Peyer's patch (tissue), 4 donors: Measurements from ENCODE around the gene P2RX7. TPM values are rescaled to one million over a fixed set of nuclear protein-coding genes. Genes with fewer than 3 reads are reported as not detected.

Experiments used
- DNase-seq, 3 donors: peaks; one replicate each; pipeline ENCODE4 v3.0.0-alpha.2; 2017 to 2019
- H3K27ac ChIP-seq, 4 donors: fragments of 200-600 bp; sonication (generic); one replicate each; pipeline ENCODE4 v1.5.1; 2016 to 2019
- H3K27me3 ChIP-seq, 2 donors: fragments of 200-600 bp; sonication (generic); one replicate each; pipeline ENCODE4 v1.5.1; 2019
- H3K36me3 ChIP-seq, 3 donors: fragments of 200-600 bp; sonication (generic); one replicate each; pipeline ENCODE4 v1.5.1; 2016 to 2019
- H3K4me1 ChIP-seq, 4 donors: fragments of 200-600 bp; sonication (generic); one replicate each; pipeline ENCODE4 v1.5.1; 2016 to 2019
- H3K4me3 ChIP-seq, 4 donors: fragments of 200-600 bp; sonication (generic); 1 replicate in 3 of 4; 2 replicates in 1 of 4; pipeline ENCODE4 v1.5.1; 2016 to 2019; ENCODE audit warnings: mild to moderate bottlenecking in 1 of 4
- H3K9me3 ChIP-seq, 4 donors: fragments of 200-600 bp; sonication (generic); one replicate each; pipeline ENCODE4 v1.5.1; 2016 to 2019; ENCODE audit warnings: mild to moderate bottlenecking in 1 of 4
- POLR2A ChIP-seq, 2 donors: fragments of 450-650 bp; IDR thresholded peaks; one replicate each; pipeline ENCODE4 v1.5.1; 2017; ENCODE audit warnings: antibody characterized with exemption in 2 of 2, mild to moderate bottlenecking in 2 of 2, moderate library complexity in 2 of 2
- total RNA-seq, 4 donors: library from RNA; depleted of rRNA; stranded (reverse); fragments of >200 nt; gene quantifications; one replicate each; pipeline ENCODE4 v1.1.0, GENCODE V29; 2016
- TF ChIP-seq, protein P1 (sequence below), 6 experiments: fragments of 450-650 bp in 4 of 6; fragments of 200-600 bp in 2 of 6; sonication (generic) in 1 of 6; IDR thresholded peaks; one replicate each; pipeline ENCODE4 v1.5.1; 2017 to 2019; ENCODE audit warnings: antibody characterized with exemption in 6 of 6, mild to moderate bottlenecking in 3 of 6, moderate library complexity in 1 of 6

P2RX7 gene
- total RNA-seq, 4 donors from 2014 or later, result 1.0 to 9.1 (median 1.7) TPM; not detected in 1

DNA sequence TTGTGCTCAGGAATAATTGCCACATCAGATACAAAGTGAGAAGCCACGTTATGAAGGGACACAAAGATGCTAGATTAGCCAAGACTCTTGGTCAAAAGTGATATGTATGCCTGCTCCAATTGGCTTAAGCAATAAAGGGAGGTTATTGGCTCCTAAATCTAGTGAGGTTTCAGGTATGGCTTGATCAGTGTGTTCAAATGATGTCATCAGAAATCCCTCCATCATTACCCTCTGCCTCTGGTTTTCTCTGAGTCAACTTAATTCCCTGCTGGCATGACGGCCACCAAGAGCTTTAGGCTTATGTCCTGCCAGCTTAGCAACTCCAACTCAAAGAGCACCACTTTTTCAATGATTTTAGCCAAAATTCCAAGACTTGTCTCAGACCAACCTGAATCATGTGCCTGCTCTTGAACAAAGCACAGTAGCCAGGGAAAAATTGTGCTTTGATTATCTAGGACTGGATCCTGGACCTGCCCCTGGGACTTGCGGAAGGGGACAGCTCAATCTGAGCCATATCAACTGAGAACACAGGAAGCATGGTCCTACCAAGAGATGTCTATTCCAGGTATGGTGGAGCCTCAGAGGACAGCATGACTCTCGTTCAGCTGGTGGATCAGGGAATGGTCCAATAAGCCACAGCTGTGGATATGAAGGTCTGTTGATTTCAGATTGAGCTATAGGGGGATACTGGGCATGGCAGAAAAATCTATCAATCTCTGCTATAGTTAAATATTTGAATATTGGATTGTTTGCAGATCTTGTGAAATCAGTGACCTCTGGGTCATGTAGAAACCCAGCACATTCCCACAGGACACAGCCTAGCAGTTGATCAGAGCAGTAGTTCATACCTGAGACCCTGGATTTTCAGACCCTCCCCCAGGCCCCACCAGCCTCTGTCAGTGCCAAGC, 16.1 kb upstream of the P2RX7 start:
- Histone ChIP-seq H3K4me1 (no peaks in the 10 kb centered on the region), H3K4me3 (no peak overlapping the region), H3K27ac (no peak overlapping the region), H3K9me3 (no peaks in the 10 kb centered on the region), H3K27me3 (no peaks in the 10 kb centered on the region), H3K36me3 (no peaks in the 10 kb centered on the region)
- no peak for DNase-seq
- no peak for TF ChIP-seq POLR2A (IDR thresholded peaks at IDR 0.05)
- TF ChIP-seq, protein P1, sequence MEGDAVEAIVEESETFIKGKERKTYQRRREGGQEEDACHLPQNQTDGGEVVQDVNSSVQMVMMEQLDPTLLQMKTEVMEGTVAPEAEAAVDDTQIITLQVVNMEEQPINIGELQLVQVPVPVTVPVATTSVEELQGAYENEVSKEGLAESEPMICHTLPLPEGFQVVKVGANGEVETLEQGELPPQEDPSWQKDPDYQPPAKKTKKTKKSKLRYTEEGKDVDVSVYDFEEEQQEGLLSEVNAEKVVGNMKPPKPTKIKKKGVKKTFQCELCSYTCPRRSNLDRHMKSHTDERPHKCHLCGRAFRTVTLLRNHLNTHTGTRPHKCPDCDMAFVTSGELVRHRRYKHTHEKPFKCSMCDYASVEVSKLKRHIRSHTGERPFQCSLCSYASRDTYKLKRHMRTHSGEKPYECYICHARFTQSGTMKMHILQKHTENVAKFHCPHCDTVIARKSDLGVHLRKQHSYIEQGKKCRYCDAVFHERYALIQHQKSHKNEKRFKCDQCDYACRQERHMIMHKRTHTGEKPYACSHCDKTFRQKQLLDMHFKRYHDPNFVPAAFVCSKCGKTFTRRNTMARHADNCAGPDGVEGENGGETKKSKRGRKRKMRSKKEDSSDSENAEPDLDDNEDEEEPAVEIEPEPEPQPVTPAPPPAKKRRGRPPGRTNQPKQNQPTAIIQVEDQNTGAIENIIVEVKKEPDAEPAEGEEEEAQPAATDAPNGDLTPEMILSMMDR (IDR thresholded peaks at IDR 0.05), result no peak

DNA sequence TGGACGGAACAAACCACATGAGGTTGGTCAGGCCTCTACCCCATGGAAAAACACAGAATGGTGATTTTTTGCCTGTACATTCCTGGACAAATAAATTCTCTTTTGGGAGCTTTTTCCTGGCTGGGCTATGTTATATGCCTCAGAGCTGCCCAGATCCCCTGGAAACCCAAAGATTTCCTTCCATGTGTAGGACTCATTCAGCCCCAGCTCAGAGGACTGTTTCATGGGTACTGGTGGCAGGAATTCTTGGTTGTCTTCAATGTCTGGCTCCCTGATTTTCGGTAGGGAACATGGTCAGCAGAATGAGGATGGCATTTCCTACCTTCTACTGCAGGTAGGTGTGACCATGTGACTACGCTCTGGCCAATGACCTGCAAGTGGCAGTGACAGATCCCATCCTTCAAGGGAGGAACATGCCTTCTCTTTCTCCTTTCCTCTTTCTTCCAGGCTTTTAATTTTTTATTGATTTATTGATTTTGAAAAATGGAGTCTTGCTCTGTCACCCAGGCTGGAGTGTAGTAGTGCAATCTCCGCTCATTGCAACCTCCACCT, 15.4 kb upstream of the P2RX7 start:
- Histone ChIP-seq H3K4me3 (no peak overlapping the region), H3K36me3 (no peaks in the 10 kb centered on the region), H3K27me3 (no peaks in the 10 kb centered on the region), H3K9me3 (no peaks in the 10 kb centered on the region), H3K27ac (no peak overlapping the region), H3K4me1 (no peaks in the 10 kb centered on the region)
- TF ChIP-seq, protein P1 (IDR thresholded peaks at IDR 0.05), result no peak
- TF ChIP-seq POLR2A (IDR thresholded peaks at IDR 0.05), result no peak
- DNase-seq, result no peak

DNA sequence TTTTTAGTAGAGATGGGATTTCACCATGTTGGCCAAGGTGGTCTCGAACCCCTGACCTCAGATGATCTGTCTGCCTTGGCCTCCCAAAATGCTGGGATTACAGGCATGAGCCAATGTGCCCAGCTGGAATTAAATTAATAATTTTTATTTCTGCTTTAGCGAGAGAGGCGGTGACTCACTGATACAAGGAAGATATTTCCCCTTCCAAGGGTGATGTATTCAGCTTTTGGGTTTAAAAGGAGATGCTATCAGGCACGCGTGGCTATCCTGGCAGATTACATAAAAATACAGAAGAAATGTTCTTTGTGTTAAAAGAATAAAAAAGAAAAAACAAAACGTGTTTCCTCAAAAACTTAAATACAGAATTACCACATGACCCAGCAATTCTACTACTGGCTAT, 12.4 kb upstream of the P2RX7 start:
- no peak overlapping the region for H3K27ac ChIP-seq
- no peaks in the 10 kb centered on the region for H3K27me3 ChIP-seq
- TF ChIP-seq POLR2A (IDR thresholded peaks at IDR 0.05), result no peak
- TF ChIP-seq, protein P1 (IDR thresholded peaks at IDR 0.05), result no peak
- DNase-seq, result no peak
- H3K36me3 ChIP-seq, result no peaks in the 10 kb centered on the region
- H3K4me1 ChIP-seq, result no peaks in the 10 kb centered on the region
- H3K4me3 ChIP-seq, result no peak overlapping the region
- no peaks in the 10 kb centered on the region for H3K9me3 ChIP-seq

DNA sequence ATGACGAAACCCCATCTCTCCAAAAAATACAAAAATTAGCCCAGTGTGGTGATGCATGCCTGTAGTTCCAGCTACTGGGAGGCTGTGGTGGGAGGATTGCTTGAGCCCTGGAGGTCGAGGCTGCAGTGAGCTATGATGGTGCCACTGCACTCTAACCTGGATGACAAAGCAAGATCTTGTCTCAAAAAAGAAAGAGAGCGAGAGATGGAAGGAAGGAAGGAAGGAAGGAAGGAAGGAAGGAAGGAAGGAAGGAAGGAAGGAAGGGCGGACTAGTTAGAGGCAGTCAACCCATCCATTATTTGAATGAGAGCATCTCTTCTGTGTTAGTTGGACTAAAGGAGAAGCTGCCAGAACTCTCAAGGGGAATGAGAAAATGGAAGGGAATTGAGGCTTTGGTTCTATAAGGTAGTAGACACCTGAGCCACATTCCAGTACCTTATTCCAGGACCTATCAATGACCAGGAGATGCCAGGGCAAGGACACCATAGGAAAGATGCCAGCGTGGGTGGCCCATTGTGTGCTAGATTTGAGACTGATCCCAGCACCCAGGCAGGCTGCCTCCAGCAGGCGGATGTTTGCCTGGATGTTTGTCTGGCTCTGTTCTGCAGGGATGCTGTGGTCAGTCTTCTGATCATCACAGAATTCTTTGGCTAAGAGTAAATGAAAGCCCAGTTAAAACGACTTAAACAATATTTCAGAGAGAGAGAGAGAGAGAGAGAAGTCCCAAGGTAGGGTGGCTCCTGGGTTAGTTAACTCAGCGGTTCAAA, 11.5 kb upstream of the P2RX7 start:
- no peaks in the 10 kb centered on the region for H3K9me3 ChIP-seq
- no peaks in the 10 kb centered on the region for H3K36me3 ChIP-seq
- TF ChIP-seq, protein P1 (IDR thresholded peaks at IDR 0.05), result no peak
- TF ChIP-seq POLR2A (IDR thresholded peaks at IDR 0.05), result no peak
- H3K27me3 ChIP-seq, result no peaks in the 10 kb centered on the region
- DNase-seq, result no peak
- H3K4me1 ChIP-seq, result no peaks in the 10 kb centered on the region
- no peak overlapping the region for H3K4me3 ChIP-seq
- H3K27ac ChIP-seq, result no peak overlapping the region

DNA sequence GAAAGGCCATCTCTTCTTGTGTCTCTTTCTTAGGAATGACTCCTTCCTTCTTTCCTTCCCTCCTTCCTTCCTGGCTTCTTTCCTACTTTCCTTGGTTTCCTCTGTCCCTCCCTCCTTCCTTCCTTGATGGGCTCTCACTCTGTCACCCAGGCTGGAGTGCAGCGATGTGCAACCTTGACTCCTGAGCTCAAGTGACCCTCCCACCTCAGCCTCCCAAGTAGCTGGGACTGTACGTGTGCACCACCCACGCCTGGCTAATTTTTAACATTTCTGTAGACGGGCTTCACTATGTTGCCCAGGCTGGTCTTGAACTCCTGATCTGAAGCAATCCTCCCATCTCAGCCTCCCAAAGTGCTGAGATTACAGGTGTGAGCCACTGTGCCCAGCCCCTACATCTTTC, 10.9 kb upstream of the P2RX7 start:
- H3K4me3 ChIP-seq, result no peak overlapping the region
- no peaks in the 10 kb centered on the region for H3K9me3 ChIP-seq

More for the DNA sequence above, 10.9 kb upstream of the P2RX7 start:
- H3K4me1 ChIP-seq, result no peaks in the 10 kb centered on the region
- H3K36me3 ChIP-seq, result no peaks in the 10 kb centered on the region
- no peaks in the 10 kb centered on the region for H3K27me3 ChIP-seq
- DNase-seq, result no peak
- TF ChIP-seq, protein P1 (IDR thresholded peaks at IDR 0.05), result no peak
- no peak for TF ChIP-seq POLR2A (IDR thresholded peaks at IDR 0.05)
- H3K27ac ChIP-seq, result no peak overlapping the region
